H9 (cell line): Measurements from ENCODE around the gene ZYG11A. TPM values are rescaled to one million over a fixed set of nuclear protein-coding genes. Genes with fewer than 3 reads are reported as not detected.

Source experiments
- DNase-seq: peaks from one replicate; pipeline ENCODE4 v3.0.0-alpha.2; 2017
- H2AFZ ChIP-seq: one replicate; pipeline ENCODE4 v1.6.1; 2013; ENCODE audit warnings: mild to moderate bottlenecking, low read length, control low read depth, moderate library complexity
- H2AK5ac ChIP-seq: 2 replicates; pipeline ENCODE4 v1.6.1; 2013; ENCODE audit warnings: low read length, control low read depth, mixed read lengths; ENCODE audit not compliant: insufficient read length
- H2BK120ac ChIP-seq: one replicate; pipeline ENCODE4 v1.6.1; 2013; ENCODE audit warnings: low read depth, mild to moderate bottlenecking, low read length, control low read depth, inconsistent platforms; ENCODE audit not compliant: poor library complexity, severe bottlenecking
- H2BK12ac ChIP-seq: 2 replicates; pipeline ENCODE4 v1.6.1; 2013; ENCODE audit warnings: low read length, control low read depth, mixed read lengths, low read depth; ENCODE audit not compliant: insufficient read length
- H2BK15ac ChIP-seq: 2 replicates; pipeline ENCODE4 v1.6.1; 2013; ENCODE audit warnings: low read depth, low read length, control low read depth
- H2BK20ac ChIP-seq: one replicate; pipeline ENCODE4 v1.6.1; 2013; ENCODE audit warnings: low read depth, mild to moderate bottlenecking, low read length, control low read depth, inconsistent platforms; ENCODE audit not compliant: poor library complexity, severe bottlenecking
- H2BK5ac ChIP-seq: 2 replicates; pipeline ENCODE4 v1.6.1; 2013; ENCODE audit warnings: low read length, control low read depth, mixed read lengths; ENCODE audit not compliant: insufficient read length
- H3K14ac ChIP-seq: 2 replicates; pipeline ENCODE4 v1.6.1; 2013; ENCODE audit warnings: low read length, control low read depth; ENCODE audit not compliant: insufficient read depth
- H3K18ac ChIP-seq: 2 replicates; pipeline ENCODE4 v1.6.1; 2013; ENCODE audit warnings: low read depth, mild to moderate bottlenecking, mixed read lengths, low read length, control low read depth; ENCODE audit not compliant: insufficient read length
- H3K23ac ChIP-seq: 2 replicates; pipeline ENCODE4 v1.6.1; 2013; ENCODE audit warnings: low read length, control low read depth, mixed read lengths, low read depth; ENCODE audit not compliant: insufficient read length
- H3K23me2 ChIP-seq: 2 replicates; pipeline ENCODE4 v1.6.1; 2013; ENCODE audit warnings: low read depth, mild to moderate bottlenecking, mixed read lengths, low read length, control low read depth; ENCODE audit not compliant: insufficient read length, poor library complexity, severe bottlenecking
- H3K27ac ChIP-seq: 2 replicates; pipeline ENCODE4 v1.5.1; 2013; ENCODE audit warnings: low read length, control low read depth, mixed read lengths, low read depth; ENCODE audit not compliant: insufficient read length
- H3K27me3 ChIP-seq: 2 replicates; pipeline ENCODE4 v1.6.1; 2013; ENCODE audit warnings: low read length, control low read depth, inconsistent platforms; ENCODE audit not compliant: insufficient read depth
- H3K4ac ChIP-seq: 2 replicates; pipeline ENCODE4 v1.6.1; 2013; ENCODE audit warnings: low read depth, mild to moderate bottlenecking, control low read depth, inconsistent platforms, low read length, moderate library complexity
- H3K4me1 ChIP-seq: 2 replicates; pipeline ENCODE4 v1.6.1; 2013; ENCODE audit warnings: low read length, control low read depth, inconsistent platforms; ENCODE audit not compliant: insufficient read depth
- H3K4me2 ChIP-seq: 2 replicates; pipeline ENCODE4 v1.6.1; 2013; ENCODE audit warnings: low read length, control low read depth, mixed read lengths; ENCODE audit not compliant: insufficient read length, insufficient read depth
- H3K56ac ChIP-seq: 2 replicates; pipeline ENCODE4 v1.6.1; 2013; ENCODE audit warnings: low read depth, mild to moderate bottlenecking, mixed read lengths, low read length, control low read depth; ENCODE audit not compliant: insufficient read length
- H3K79me1 ChIP-seq: 2 replicates; pipeline ENCODE4 v1.6.1; 2013; ENCODE audit warnings: low read depth, mild to moderate bottlenecking, moderate library complexity, low read length, control low read depth, inconsistent platforms; ENCODE audit not compliant: insufficient read depth, poor library complexity, severe bottlenecking
- H3K79me2 ChIP-seq: 2 replicates; pipeline ENCODE4 v1.6.1; 2013; ENCODE audit warnings: low read length, control low read depth, inconsistent platforms; ENCODE audit not compliant: insufficient read depth
- H3K9ac ChIP-seq: 2 replicates; pipeline ENCODE4 v1.6.1; 2013; ENCODE audit warnings: low read length, control low read depth, mixed read lengths; ENCODE audit not compliant: insufficient read length; ENCODE audit errors: extremely low read depth
- H3K9me3 ChIP-seq: one replicate; pipeline ENCODE4 v1.6.1; 2013; ENCODE audit warnings: low read depth, low read length, inconsistent platforms; ENCODE audit not compliant: control insufficient read depth
- H3T11ph ChIP-seq: one replicate; pipeline ENCODE4 v1.6.1; 2013; ENCODE audit warnings: mild to moderate bottlenecking, low read length, control low read depth, inconsistent platforms
- H4K20me1 ChIP-seq: one replicate; pipeline ENCODE4 v1.6.1; 2013; ENCODE audit not compliant: control insufficient read depth, insufficient read length, insufficient read depth
- H4K5ac ChIP-seq: 2 replicates; pipeline ENCODE4 v1.6.1; 2013; ENCODE audit warnings: low read depth, mild to moderate bottlenecking, mixed read lengths, low read length, control low read depth; ENCODE audit not compliant: insufficient read length
- H4K8ac ChIP-seq: replicated peaks from 2 replicates; pipeline ENCODE4 v1.6.1; 2013; ENCODE audit warnings: low read length, control low read depth, mixed read lengths, low read depth; ENCODE audit not compliant: insufficient read length
- H4K91ac ChIP-seq: 2 replicates; pipeline ENCODE4 v1.6.1; 2013; ENCODE audit warnings: low read depth, mild to moderate bottlenecking, moderate library complexity, mixed read lengths, low read length, control low read depth; ENCODE audit not compliant: insufficient read length
- H3K27ac Mint-ChIP-seq, 3 experiments: 2 replicates in 2 of 3; 3 replicates in 1 of 3; pipeline ENCODE4 v1.8.0; 2020 to 2021; ENCODE audit warnings: mixed read lengths in 3 of 3, mild to moderate bottlenecking in 1 of 3, moderate library complexity in 1 of 3
- H3K27me3 Mint-ChIP-seq: 2 replicates; pipeline ENCODE4 v1.8.0; 2021; ENCODE audit warnings: low read depth, mild to moderate bottlenecking, moderate library complexity, mixed read lengths
- H3K36me3 Mint-ChIP-seq, 3 experiments: 2 replicates in 2 of 3; 3 replicates in 1 of 3; pipeline ENCODE4 v1.8.0; 2020 to 2021; ENCODE audit warnings: low read depth in 3 of 3, mixed read lengths in 3 of 3; ENCODE audit not compliant: insufficient read depth in 1 of 3
- H3K4me1 Mint-ChIP-seq, 2 experiments: 2 replicates each; pipeline ENCODE4 v1.8.0; 2020; ENCODE audit warnings: mixed read lengths in 2 of 2
- H3K4me3 Mint-ChIP-seq, 2 experiments: 2 replicates in 1 of 2; 3 replicates in 1 of 2; pipeline ENCODE4 v1.8.0; 2020 to 2021; ENCODE audit warnings: mild to moderate bottlenecking in 2 of 2, mixed read lengths in 2 of 2, moderate library complexity in 1 of 2
- H3K9me3 Mint-ChIP-seq, 2 experiments: 2 replicates in 1 of 2; 3 replicates in 1 of 2; pipeline ENCODE4 v1.8.0; 2020; ENCODE audit warnings: mild to moderate bottlenecking in 2 of 2, mixed read lengths in 2 of 2, moderate library complexity in 1 of 2
- WGBS: extraction: QIAGEN DNeasy Blood & Tissue Kit; methylation state at CpG from one replicate; pipeline ENCODE4 v1.1.7; 2013; ENCODE audit warnings: missing lambda C conversion rate, low lambda C conversion rate, mixed read lengths; ENCODE audit not compliant: insufficient read length; ENCODE audit errors: extremely low coverage; 5-methylcytosine and 5-hydroxymethylcytosine counted together
- total RNA-seq: library from RNA; stranded (reverse); gene quantifications from 2 replicates; pipeline ENCODE4 v1.2.1, GENCODE V29; 2021
- TF ChIP-seq, protein P1 (sequence below): fragments of 200-600 bp; sonication (generic); conservative IDR thresholded peaks from 3 replicates; pipeline ENCODE4 v1.8.0; 2021; ENCODE audit warnings: antibody characterized with exemption, mild to moderate bottlenecking

ZYG11A gene
- total RNA-seq, 1 experiment from 2014 or later, result 2.1 TPM

DNA sequence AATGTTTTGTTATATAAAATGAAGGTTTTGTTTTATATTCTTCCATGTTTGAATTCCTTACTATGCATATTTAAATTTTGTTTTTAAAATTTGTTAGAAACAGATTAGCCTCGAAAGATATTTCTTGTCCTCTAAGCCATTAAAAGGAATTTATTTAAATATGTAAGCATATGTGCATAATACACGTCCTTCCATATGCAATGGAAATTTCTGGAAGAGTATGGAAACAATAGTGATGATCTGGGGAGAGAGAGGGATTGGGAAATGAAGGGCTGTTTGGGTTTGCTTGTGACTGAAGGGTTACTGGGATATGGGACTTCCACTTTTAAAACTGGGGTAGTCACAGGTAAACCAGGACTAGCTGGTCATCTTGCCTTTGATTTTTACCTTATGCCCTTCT, 57.8 kb downstream of the ZYG11A start:
- DNase-seq, result no peak
- peak overlapping the region in 1 of 3 experiments; percentile 56; a peak in 3 of 7 replicates for H3K27ac Mint-ChIP-seq
- no peaks in the 10 kb centered on the region for H3K27me3 Mint-ChIP-seq
- no peaks in the 10 kb centered on the region for H3K79me2 ChIP-seq
- H2AK5ac ChIP-seq, result no peak overlapping the region
- H3K36me3 Mint-ChIP-seq, result no peaks in the 10 kb centered on the region; a peak in 4 of 7 replicates
- H2BK15ac ChIP-seq, result no peak overlapping the region
- H4K8ac ChIP-seq, result no peak overlapping the region
- H4K5ac ChIP-seq, result no peak overlapping the region
- H3K4ac ChIP-seq, result no peak overlapping the region
- H3K4me3 Mint-ChIP-seq, result no peak overlapping the region
- H3K23ac ChIP-seq, result no peak overlapping the region
- H3K14ac ChIP-seq, result no peak overlapping the region
- H3K9me3 ChIP-seq, result no peaks in the 10 kb centered on the region
- no peak overlapping the region for H3K18ac ChIP-seq
- H3K79me1 ChIP-seq, result no peaks in the 10 kb centered on the region
- no peak overlapping the region for H2BK120ac ChIP-seq
- no peaks in the 10 kb centered on the region for H3K27me3 ChIP-seq
- H2BK12ac ChIP-seq, result no peak overlapping the region
- no peak overlapping the region for H4K91ac ChIP-seq
- H3T11ph ChIP-seq, result no peak overlapping the region
- TF ChIP-seq, protein P1, sequence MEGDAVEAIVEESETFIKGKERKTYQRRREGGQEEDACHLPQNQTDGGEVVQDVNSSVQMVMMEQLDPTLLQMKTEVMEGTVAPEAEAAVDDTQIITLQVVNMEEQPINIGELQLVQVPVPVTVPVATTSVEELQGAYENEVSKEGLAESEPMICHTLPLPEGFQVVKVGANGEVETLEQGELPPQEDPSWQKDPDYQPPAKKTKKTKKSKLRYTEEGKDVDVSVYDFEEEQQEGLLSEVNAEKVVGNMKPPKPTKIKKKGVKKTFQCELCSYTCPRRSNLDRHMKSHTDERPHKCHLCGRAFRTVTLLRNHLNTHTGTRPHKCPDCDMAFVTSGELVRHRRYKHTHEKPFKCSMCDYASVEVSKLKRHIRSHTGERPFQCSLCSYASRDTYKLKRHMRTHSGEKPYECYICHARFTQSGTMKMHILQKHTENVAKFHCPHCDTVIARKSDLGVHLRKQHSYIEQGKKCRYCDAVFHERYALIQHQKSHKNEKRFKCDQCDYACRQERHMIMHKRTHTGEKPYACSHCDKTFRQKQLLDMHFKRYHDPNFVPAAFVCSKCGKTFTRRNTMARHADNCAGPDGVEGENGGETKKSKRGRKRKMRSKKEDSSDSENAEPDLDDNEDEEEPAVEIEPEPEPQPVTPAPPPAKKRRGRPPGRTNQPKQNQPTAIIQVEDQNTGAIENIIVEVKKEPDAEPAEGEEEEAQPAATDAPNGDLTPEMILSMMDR, result no peak
- H3K9ac ChIP-seq, result no peak overlapping the region
- peaks cover 8% of the 10 kb centered on the region for H3K4me1 ChIP-seq
- no peak overlapping the region for H2BK20ac ChIP-seq
- H3K9me3 Mint-ChIP-seq, result no peaks in the 10 kb centered on the region; a peak in 1 of 5 replicates
- no peak overlapping the region for H2BK5ac ChIP-seq
- no peaks in the 10 kb centered on the region for H3K23me2 ChIP-seq
- H4K20me1 ChIP-seq, result no peaks in the 10 kb centered on the region
- peaks cover 20 to 30% of the 10 kb centered on the region in 2 experiments for H3K4me1 Mint-ChIP-seq
- no CpG with 5 or more reads among the region's 2 CpGs for WGBS
- no peak overlapping the region for H3K4me2 ChIP-seq
- H2AFZ ChIP-seq, result no peak overlapping the region
- H3K27ac ChIP-seq, result no peak overlapping the region
- no peak overlapping the region for H3K56ac ChIP-seq
